HepG2 (cell line): Measurements from ENCODE around the gene GCLM. TPM values are rescaled to one million over a fixed set of nuclear protein-coding genes. Genes with fewer than 3 reads are reported as not detected.

Experiments used
- DMAP1 ChIP-seq: IDR thresholded peaks from 2 replicates; pipeline ENCODE4 v1.6.1; 2016
- ERF ChIP-seq: IDR thresholded peaks from 2 replicates; pipeline ENCODE4 v1.6.1; 2018; ENCODE audit warnings: missing biosample characterization, missing genetic modification reagents
- EZH2 ChIP-seq: conservative IDR thresholded peaks from 2 replicates; pipeline ENCODE4 v1.6.1; 2012; ENCODE audit warnings: mild to moderate bottlenecking, low read depth, low read length, moderate library complexity
- HNRNPL ChIP-seq: fragments of 200-400 bp; formaldehyde crosslinking; IDR thresholded peaks from 2 replicates; pipeline ENCODE4 v1.6.1; 2017; ENCODE audit warnings: mild to moderate bottlenecking, low read depth, low read length
- NFKBIZ ChIP-seq: IDR thresholded peaks from 2 replicates; pipeline ENCODE4 v1.6.1; 2018; ENCODE audit warnings: missing genetic modification reagents, missing compliant biosample characterization
- NR0B2 ChIP-seq: sonication (generic); formaldehyde crosslinking; IDR thresholded peaks from 2 replicates; pipeline ENCODE4 v1.4.0; 2020; ENCODE audit warnings: mild to moderate bottlenecking, missing genetic modification reagents
- RBAK ChIP-seq: sonication (generic); formaldehyde crosslinking; IDR thresholded peaks from 2 replicates; pipeline ENCODE4 v1.5.1; 2020; ENCODE audit warnings: mild to moderate bottlenecking, missing genetic modification reagents
- SAFB2 ChIP-seq: sonication (generic); formaldehyde crosslinking; IDR thresholded peaks from 2 replicates; pipeline ENCODE4 v1.5.1; 2020; ENCODE audit warnings: missing genetic modification reagents, low read depth, mild to moderate bottlenecking, borderline replicate concordance
- TCF7L2 ChIP-seq: IDR thresholded peaks from 2 replicates; pipeline ENCODE4 v1.6.1; 2011; ENCODE audit warnings: mild to moderate bottlenecking, low read depth, low read length, moderate library complexity
- ZFP90 ChIP-seq: sonication (generic); formaldehyde crosslinking; IDR thresholded peaks from 2 replicates; pipeline ENCODE4 v1.8.0; 2022; ENCODE audit warnings: missing genetic modification reagents, mild to moderate bottlenecking, inconsistent platforms, borderline replicate concordance
- ZMAT3 ChIP-seq: sonication (generic); formaldehyde crosslinking; conservative IDR thresholded peaks from 2 replicates; pipeline ENCODE4 v1.7.0; 2021; ENCODE audit warnings: missing genetic modification reagents
- ZNF256 ChIP-seq: sonication (generic); formaldehyde crosslinking; conservative IDR thresholded peaks from 2 replicates; pipeline ENCODE4 v1.4.0; 2020; ENCODE audit warnings: missing genetic modification reagents
- ZNF451 ChIP-seq: sonication (generic); formaldehyde crosslinking; IDR thresholded peaks from 2 replicates; pipeline ENCODE4 v1.5.0; 2020; ENCODE audit warnings: mild to moderate bottlenecking, missing genetic modification reagents
- ZNF496 ChIP-seq: sonication (generic); formaldehyde crosslinking; IDR thresholded peaks from 2 replicates; pipeline ENCODE4 v1.8.1; 2023; ENCODE audit warnings: mild to moderate bottlenecking, moderate library complexity, missing genetic modification reagents; ENCODE audit not compliant: insufficient replicate concordance
- ZNF564 ChIP-seq: sonication (generic); formaldehyde crosslinking; IDR thresholded peaks from 2 replicates; pipeline ENCODE4 v1.8.1; 2023; ENCODE audit warnings: mild to moderate bottlenecking, missing genetic modification reagents
- ZNF598 ChIP-seq: sonication (generic); formaldehyde crosslinking; IDR thresholded peaks from 2 replicates; pipeline ENCODE4 v1.5.1; 2020; ENCODE audit warnings: mild to moderate bottlenecking, missing genetic modification reagents, borderline replicate concordance
- ZNF646 ChIP-seq: sonication (generic); formaldehyde crosslinking; IDR thresholded peaks from 2 replicates; pipeline ENCODE4 v1.9.0; 2021; ENCODE audit warnings: mild to moderate bottlenecking, missing genetic modification reagents
- ZNF7 ChIP-seq: IDR thresholded peaks from 2 replicates; pipeline ENCODE4 v1.6.1; 2016; ENCODE audit warnings: missing biosample characterization, missing genetic modification reagents
- polyA plus RNA-seq, 8 experiments: library from polyadenylated mRNA; depleted of rRNA in 3 of 8; stranded (reverse) in 7 of 8; unstranded in 1 of 8; fragments of >200 nt; fragmentation: Illumina TruSeq in 4 of 8; extraction: Trizol in 4 of 8; gene quantifications; 2 replicates each; pipeline versions ENCODE4 v1.2.1 to v1.2.3, GENCODE V29; 2011 to 2016; ENCODE audit warnings: low read depth in 4 of 8, missing spikeins in 1 of 8, mixed read lengths in 1 of 8; ENCODE audit not compliant: insufficient read depth in 1 of 8
- total RNA-seq, 5 experiments: library from RNA; depleted of rRNA; stranded (reverse); fragments of >200 nt; fragmentation: Illumina TruSeq; extraction: Trizol; gene quantifications; 2 replicates each; pipeline ENCODE4 v1.2.3, GENCODE V29; 2016; ENCODE audit warnings: low read depth in 1 of 5
- TF ChIP-seq, protein P1 (sequence below): sonication (generic); formaldehyde crosslinking; IDR thresholded peaks from 2 replicates; pipeline ENCODE4 v1.4.0; 2020; ENCODE audit warnings: mild to moderate bottlenecking, missing genetic modification reagents
- TF ChIP-seq, protein P2 (sequence below): conservative IDR thresholded peaks from 2 replicates; pipeline ENCODE4 v1.6.1; 2018; ENCODE audit warnings: missing genetic modification reagents

Gene GCLM
- total and polyA plus RNA-seq, 2 of the 13 experiments (the other 11 are each of a cell fraction or from before 2014, with no cell fraction given), result 8.7 to 29.9 TPM

- TF ChIP-seq ZNF646 (CRISPR knock-in tag) (no peak), EZH2 (no peak), RBAK (CRISPR knock-in tag) (no peak), TCF7L2 (no peak), ZNF7 (no peak), ZNF598 (CRISPR knock-in tag) (peak; percentile 93), HNRNPL (no peak), ZMAT3 (CRISPR knock-in tag) (peak; percentile 47; the same call in 1 of the 2 replicates), ZNF496 (no peak), ZNF256 (CRISPR knock-in tag) (0 out of 2 replicates have a peak, but pooled peaks have one; percentile 23), ZFP90 (CRISPR knock-in tag) (no peak; the same call in 1 of the 2 replicates), SAFB2 (CRISPR knock-in tag) (no peak), ZNF451 (CRISPR knock-in tag) (peak; percentile 84), NR0B2 (CRISPR knock-in tag) (peak; percentile 70; the same call in 1 of the 2 replicates), ERF (CRISPR knock-in tag) (peak; percentile 84), NFKBIZ (CRISPR knock-in tag) (peak; percentile 71; the same call in 1 of the 2 replicates), ZNF564 (CRISPR knock-in tag) (no peak), DMAP1 (CRISPR knock-in tag) (peak; percentile 89)
- TF ChIP-seq, protein P1, sequence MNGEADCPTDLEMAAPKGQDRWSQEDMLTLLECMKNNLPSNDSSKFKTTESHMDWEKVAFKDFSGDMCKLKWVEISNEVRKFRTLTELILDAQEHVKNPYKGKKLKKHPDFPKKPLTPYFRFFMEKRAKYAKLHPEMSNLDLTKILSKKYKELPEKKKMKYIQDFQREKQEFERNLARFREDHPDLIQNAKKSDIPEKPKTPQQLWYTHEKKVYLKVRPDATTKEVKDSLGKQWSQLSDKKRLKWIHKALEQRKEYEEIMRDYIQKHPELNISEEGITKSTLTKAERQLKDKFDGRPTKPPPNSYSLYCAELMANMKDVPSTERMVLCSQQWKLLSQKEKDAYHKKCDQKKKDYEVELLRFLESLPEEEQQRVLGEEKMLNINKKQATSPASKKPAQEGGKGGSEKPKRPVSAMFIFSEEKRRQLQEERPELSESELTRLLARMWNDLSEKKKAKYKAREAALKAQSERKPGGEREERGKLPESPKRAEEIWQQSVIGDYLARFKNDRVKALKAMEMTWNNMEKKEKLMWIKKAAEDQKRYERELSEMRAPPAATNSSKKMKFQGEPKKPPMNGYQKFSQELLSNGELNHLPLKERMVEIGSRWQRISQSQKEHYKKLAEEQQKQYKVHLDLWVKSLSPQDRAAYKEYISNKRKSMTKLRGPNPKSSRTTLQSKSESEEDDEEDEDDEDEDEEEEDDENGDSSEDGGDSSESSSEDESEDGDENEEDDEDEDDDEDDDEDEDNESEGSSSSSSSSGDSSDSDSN (CRISPR knock-in tag), result peak; percentile 38; the same call in 1 of the 2 replicates
- TF ChIP-seq, protein P2, sequence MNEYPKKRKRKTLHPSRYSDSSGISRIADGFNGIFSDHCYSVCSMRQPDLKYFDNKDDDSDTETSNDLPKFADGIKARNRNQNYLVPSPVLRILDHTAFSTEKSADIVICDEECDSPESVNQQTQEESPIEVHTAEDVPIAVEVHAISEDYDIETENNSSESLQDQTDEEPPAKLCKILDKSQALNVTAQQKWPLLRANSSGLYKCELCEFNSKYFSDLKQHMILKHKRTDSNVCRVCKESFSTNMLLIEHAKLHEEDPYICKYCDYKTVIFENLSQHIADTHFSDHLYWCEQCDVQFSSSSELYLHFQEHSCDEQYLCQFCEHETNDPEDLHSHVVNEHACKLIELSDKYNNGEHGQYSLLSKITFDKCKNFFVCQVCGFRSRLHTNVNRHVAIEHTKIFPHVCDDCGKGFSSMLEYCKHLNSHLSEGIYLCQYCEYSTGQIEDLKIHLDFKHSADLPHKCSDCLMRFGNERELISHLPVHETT, result 0 out of 2 replicates have a peak, but pooled peaks have one; percentile 56
Measured at GRCh38 chr1:93878889-93879586, 30.2 kb downstream of the GCLM start, which contains the start of gene DNTTIP2 (continued).
